ENCODE data around the gene RFFL. TPM values are rescaled to one million over a fixed set of nuclear protein-coding genes. Genes with fewer than 3 reads are reported as not detected.

RFFL gene
- total RNA-seq, 1 experiment from 2014 or later = 30.3 TPM

DNA sequence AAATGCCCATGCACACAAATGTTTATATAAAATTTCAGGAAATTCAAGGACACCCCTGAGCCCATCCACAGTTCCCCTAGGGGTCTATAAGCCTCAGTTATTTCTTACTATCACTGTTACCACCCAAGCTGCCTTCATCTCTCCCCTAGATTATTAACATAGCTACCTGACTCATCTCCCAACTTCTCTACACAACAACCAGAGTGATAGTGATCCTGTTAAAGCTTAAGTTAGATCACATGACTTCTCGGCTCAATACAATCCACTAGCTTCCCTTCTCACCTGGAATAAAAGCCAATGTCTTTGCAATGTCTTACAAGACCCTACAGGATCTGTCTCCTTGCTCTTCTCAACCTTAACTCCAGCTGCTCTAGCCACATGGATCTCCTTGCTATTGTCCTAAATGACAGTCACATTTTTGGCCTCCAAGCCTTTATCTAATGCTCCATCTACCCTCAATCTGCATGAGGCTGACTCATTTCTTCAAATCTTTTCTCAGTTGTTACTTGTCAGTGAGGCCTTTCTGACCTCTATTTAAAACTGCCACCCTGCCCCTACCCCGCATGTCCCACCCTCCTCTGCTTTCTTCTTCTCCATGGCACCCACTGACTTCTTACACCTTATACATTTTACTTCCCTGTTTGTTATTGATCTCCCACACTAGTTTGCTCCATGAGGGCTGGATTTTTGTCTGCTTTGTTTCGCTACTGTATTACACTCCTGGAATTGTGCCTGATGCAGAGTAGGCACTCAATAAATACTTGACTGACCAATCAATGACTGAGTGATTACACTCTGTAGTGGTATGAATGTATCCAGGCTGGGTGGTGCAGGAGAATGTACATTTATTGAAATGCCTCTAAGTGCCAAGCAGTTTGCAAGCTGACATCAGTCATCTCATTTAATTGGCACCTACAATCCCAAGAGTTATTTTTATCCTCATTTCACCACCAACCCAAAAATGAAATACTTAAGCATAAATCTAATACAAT, 88.4 kb downstream of the RFFL start:
- H3K9me3 Mint-ChIP-seq = no peaks in the 10 kb centered on the region
- ATAC-seq = no peak
- POLR2A ChIA-PET = no interaction called here

More for the DNA sequence above, 88.4 kb downstream of the RFFL start:
- Mint-ChIP-seq H3K27me3 (ENCODE audit: low read depth) (peaks cover 10% of the 10 kb centered on the region; the same call in 1 of the 2 replicates), H3K4me3 (no peak overlapping the region), H3K27ac (no peak overlapping the region), H3K36me3 (no peaks in the 10 kb centered on the region), H3K4me1 (peaks cover 10% of the 10 kb centered on the region)
- DNase-seq (ENCODE audit: low spot score) = no peak
- CTCF ChIA-PET = interaction anchor here (1.4 to 1.7 kb wide), 2 partner anchors 433 to 448 kb away, joined by 4 to 5 read pairs; no protein-coding TSS in a partner anchor
- TF ChIP-seq, protein P1, sequence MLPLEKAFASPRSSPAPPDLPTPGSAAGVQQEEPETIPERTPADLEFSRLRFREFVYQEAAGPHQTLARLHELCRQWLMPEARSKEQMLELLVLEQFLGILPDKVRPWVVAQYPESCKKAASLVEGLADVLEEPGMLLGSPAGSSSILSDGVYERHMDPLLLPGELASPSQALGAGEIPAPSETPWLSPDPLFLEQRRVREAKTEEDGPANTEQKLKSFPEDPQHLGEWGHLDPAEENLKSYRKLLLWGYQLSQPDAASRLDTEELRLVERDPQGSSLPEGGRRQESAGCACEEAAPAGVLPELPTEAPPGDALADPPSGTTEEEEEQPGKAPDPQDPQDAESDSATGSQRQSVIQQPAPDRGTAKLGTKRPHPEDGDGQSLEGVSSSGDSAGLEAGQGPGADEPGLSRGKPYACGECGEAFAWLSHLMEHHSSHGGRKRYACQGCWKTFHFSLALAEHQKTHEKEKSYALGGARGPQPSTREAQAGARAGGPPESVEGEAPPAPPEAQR (CRISPR knock-in tag; IDR thresholded peaks at IDR 0.05) = no peak
- TF ChIP-seq NFE2L1 (CRISPR knock-in tag; IDR thresholded peaks at IDR 0.05) (no peak), CREM (CRISPR knock-in tag; IDR thresholded peaks at IDR 0.05) (no peak), ZNF416 (CRISPR knock-in tag; IDR thresholded peaks at IDR 0.05) (no peak), NFYB (CRISPR knock-in tag; conservative IDR thresholded peaks at IDR 0.05; ENCODE audit: low read depth) (no peak), MYBL2 (CRISPR knock-in tag; IDR thresholded peaks at IDR 0.05) (no peak), RELA (CRISPR knock-in tag; IDR thresholded peaks at IDR 0.05; ENCODE audit: borderline replicate concordance) (no peak), SP1 (CRISPR knock-in tag; conservative IDR thresholded peaks at IDR 0.05) (no peak), ZNF121 (CRISPR knock-in tag; IDR thresholded peaks at IDR 0.05) (no peak)
- TF ChIP-seq, protein P2, sequence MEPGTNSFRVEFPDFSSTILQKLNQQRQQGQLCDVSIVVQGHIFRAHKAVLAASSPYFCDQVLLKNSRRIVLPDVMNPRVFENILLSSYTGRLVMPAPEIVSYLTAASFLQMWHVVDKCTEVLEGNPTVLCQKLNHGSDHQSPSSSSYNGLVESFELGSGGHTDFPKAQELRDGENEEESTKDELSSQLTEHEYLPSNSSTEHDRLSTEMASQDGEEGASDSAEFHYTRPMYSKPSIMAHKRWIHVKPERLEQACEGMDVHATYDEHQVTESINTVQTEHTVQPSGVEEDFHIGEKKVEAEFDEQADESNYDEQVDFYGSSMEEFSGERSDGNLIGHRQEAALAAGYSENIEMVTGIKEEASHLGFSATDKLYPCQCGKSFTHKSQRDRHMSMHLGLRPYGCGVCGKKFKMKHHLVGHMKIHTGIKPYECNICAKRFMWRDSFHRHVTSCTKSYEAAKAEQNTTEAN (CRISPR knock-in tag; IDR thresholded peaks at IDR 0.05) = no peak
- TF ChIP-seq, protein P3, sequence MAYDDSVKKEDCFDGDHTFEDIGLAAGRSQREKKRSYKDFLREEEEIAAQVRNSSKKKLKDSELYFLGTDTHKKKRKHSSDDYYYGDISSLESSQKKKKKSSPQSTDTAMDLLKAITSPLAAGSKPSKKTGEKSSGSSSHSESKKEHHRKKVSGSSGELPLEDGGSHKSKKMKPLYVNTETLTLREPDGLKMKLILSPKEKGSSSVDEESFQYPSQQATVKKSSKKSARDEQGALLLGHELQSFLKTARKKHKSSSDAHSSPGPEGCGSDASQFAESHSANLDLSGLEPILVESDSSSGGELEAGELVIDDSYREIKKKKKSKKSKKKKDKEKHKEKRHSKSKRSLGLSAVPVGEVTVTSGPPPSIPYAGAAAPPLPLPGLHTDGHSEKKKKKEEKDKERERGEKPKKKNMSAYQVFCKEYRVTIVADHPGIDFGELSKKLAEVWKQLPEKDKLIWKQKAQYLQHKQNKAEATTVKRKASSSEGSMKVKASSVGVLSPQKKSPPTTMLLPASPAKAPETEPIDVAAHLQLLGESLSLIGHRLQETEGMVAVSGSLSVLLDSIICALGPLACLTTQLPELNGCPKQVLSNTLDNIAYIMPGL (CRISPR knock-in tag; IDR thresholded peaks at IDR 0.05) = no peak
- TF ChIP-seq, protein P4, sequence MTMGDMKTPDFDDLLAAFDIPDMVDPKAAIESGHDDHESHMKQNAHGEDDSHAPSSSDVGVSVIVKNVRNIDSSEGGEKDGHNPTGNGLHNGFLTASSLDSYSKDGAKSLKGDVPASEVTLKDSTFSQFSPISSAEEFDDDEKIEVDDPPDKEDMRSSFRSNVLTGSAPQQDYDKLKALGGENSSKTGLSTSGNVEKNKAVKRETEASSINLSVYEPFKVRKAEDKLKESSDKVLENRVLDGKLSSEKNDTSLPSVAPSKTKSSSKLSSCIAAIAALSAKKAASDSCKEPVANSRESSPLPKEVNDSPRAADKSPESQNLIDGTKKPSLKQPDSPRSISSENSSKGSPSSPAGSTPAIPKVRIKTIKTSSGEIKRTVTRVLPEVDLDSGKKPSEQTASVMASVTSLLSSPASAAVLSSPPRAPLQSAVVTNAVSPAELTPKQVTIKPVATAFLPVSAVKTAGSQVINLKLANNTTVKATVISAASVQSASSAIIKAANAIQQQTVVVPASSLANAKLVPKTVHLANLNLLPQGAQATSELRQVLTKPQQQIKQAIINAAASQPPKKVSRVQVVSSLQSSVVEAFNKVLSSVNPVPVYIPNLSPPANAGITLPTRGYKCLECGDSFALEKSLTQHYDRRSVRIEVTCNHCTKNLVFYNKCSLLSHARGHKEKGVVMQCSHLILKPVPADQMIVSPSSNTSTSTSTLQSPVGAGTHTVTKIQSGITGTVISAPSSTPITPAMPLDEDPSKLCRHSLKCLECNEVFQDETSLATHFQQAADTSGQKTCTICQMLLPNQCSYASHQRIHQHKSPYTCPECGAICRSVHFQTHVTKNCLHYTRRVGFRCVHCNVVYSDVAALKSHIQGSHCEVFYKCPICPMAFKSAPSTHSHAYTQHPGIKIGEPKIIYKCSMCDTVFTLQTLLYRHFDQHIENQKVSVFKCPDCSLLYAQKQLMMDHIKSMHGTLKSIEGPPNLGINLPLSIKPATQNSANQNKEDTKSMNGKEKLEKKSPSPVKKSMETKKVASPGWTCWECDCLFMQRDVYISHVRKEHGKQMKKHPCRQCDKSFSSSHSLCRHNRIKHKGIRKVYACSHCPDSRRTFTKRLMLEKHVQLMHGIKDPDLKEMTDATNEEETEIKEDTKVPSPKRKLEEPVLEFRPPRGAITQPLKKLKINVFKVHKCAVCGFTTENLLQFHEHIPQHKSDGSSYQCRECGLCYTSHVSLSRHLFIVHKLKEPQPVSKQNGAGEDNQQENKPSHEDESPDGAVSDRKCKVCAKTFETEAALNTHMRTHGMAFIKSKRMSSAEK (CRISPR knock-in tag; IDR thresholded peaks at IDR 0.05; ENCODE audit: borderline replicate concordance) = no peak
- TF ChIP-seq, protein P5, sequence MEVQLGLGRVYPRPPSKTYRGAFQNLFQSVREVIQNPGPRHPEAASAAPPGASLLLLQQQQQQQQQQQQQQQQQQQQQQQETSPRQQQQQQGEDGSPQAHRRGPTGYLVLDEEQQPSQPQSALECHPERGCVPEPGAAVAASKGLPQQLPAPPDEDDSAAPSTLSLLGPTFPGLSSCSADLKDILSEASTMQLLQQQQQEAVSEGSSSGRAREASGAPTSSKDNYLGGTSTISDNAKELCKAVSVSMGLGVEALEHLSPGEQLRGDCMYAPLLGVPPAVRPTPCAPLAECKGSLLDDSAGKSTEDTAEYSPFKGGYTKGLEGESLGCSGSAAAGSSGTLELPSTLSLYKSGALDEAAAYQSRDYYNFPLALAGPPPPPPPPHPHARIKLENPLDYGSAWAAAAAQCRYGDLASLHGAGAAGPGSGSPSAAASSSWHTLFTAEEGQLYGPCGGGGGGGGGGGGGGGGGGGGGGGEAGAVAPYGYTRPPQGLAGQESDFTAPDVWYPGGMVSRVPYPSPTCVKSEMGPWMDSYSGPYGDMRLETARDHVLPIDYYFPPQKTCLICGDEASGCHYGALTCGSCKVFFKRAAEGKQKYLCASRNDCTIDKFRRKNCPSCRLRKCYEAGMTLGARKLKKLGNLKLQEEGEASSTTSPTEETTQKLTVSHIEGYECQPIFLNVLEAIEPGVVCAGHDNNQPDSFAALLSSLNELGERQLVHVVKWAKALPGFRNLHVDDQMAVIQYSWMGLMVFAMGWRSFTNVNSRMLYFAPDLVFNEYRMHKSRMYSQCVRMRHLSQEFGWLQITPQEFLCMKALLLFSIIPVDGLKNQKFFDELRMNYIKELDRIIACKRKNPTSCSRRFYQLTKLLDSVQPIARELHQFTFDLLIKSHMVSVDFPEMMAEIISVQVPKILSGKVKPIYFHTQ (CRISPR knock-in tag; IDR thresholded peaks at IDR 0.05) = no peak

All from WTC11 (cell line).